SK-N-MC (cell line): Measurements from ENCODE around the gene METTL21A.

Source experiments
- DNase-seq: peaks from one replicate; pipeline ENCODE4 v3.0.0-alpha.2; 2011; ENCODE audit warnings: low read depth, low spot score
- H3K27ac ChIP-seq: fragments of 200-600 bp; sonication (generic); 2 replicates; pipeline ENCODE4 v1.5.1; 2016; ENCODE audit warnings: mixed run types
- H3K36me3 ChIP-seq: fragments of 200-600 bp; sonication (generic); 2 replicates; pipeline ENCODE4 v1.6.1; 2017; ENCODE audit warnings: antibody characterized with exemption, low read length, mixed read lengths; ENCODE audit not compliant: insufficient read depth
- H3K4me3 ChIP-seq: fragments of 200-600 bp; sonication (generic); 2 replicates; pipeline ENCODE4 v1.5.1; 2016
- H3K9ac ChIP-seq: fragments of 200-600 bp; sonication (generic); 2 replicates; pipeline ENCODE4 v1.8.0; 2017; ENCODE audit warnings: mixed run types, mixed read lengths; ENCODE audit not compliant: insufficient read length
- H3K9me3 ChIP-seq: fragments of 200-600 bp; sonication (generic); 2 replicates; pipeline ENCODE4 v1.6.1; 2017; ENCODE audit warnings: low read depth, mild to moderate bottlenecking, antibody characterized with exemption, low read length, moderate library complexity, mixed read lengths
- EZH2 ChIP-seq: fragments of 200-600 bp; sonication (generic); IDR thresholded peaks from one replicate; pipeline ENCODE4 v1.6.1; 2017; ENCODE audit warnings: antibody characterized with exemption
- FOXP2 ChIP-seq: optimal IDR thresholded peaks from 2 replicates; pipeline ENCODE3; 2011; ENCODE audit warnings: mild to moderate bottlenecking, moderate library complexity; ENCODE audit not compliant: insufficient read depth; ENCODE audit errors: extremely low read length, control extremely low read depth
- POLR2AphosphoS5 ChIP-seq: IDR thresholded peaks from 2 replicates; pipeline ENCODE4 v1.6.1; 2012; ENCODE audit warnings: mild to moderate bottlenecking, low read depth, low read length, borderline replicate concordance

The METTL21A gene

DNA sequence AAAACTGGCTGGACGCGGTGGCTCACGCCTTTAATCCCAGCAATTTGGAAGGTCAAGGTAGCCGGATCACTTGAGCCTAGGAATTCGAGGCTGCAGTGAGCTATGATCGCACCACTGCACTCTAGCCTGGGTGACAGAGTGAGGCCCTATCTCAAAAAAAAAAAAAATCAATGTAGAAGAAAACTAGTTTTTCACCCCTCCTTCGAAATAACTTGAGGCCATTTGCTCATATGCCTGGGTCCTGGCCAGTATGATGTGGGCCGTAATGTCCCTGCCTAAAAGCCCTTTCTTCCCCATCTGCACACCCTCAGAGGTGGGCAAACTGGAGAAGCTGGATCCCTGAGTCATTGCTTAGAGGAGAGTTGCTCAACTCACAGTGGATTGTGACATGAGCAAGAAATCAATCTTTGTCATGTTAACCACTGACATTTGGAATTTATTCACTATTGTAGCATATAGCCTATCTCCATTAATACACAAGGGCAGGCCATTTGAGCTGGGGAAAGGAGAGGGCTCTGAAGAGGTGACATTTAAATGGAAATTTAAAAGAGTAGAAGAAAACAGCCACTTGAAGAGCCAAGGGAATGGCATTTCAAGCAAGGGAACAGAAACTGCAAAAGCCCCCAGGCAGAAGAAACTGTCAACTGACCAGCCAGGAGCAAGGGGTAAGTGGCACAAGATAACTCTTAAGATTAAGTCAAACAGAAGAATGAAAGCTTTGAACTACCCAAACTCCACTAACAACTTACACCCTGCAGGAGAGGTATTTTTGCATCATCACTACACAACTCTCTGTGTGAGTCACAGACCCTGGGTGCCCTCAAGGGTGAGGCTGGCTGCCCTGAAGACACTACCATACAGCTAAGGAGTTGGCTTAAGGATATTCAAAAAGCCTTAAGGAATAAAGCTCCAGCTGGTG is 7.6 kb upstream of the METTL21A start:
- H3K9me3 ChIP-seq = no peaks in the 10 kb centered on the region
- H3K9ac ChIP-seq = no peak overlapping the region
- no peak overlapping the region for H3K4me3 ChIP-seq
- H3K27ac ChIP-seq = no peak overlapping the region
- no peak for DNase-seq
- H3K36me3 ChIP-seq = no peaks in the 10 kb centered on the region
- no peak for TF ChIP-seq EZH2
- TF ChIP-seq POLR2AphosphoS5 = no peak
- no peak for TF ChIP-seq FOXP2

DNA sequence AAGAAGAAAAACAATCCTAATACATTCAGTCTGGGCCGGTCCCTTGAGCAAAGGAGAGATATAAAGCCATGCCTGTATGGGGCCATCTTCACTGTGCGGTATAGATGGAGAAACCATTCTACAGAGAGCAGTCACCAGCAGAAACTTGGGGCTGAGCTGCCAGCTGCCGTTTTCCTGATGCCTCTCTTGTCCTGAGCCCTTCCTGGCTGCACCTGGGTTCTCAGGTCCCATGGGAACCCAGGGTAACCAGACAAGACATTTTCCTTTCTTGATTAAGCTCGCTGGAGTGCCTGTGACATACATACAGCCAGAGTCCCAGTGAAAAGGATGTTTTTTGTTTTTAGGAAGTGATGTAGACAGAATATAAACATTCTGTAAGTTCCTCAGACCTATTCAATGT is 5.3 kb upstream of the METTL21A start:
- Histone ChIP-seq H3K4me3 (no peak overlapping the region), H3K36me3 (no peaks in the 10 kb centered on the region), H3K9ac (no peak overlapping the region), H3K27ac (no peak overlapping the region), H3K9me3 (no peaks in the 10 kb centered on the region)
- no peak for DNase-seq
- no peak for TF ChIP-seq EZH2
- TF ChIP-seq FOXP2 = no peak
- TF ChIP-seq POLR2AphosphoS5 = no peak

DNA sequence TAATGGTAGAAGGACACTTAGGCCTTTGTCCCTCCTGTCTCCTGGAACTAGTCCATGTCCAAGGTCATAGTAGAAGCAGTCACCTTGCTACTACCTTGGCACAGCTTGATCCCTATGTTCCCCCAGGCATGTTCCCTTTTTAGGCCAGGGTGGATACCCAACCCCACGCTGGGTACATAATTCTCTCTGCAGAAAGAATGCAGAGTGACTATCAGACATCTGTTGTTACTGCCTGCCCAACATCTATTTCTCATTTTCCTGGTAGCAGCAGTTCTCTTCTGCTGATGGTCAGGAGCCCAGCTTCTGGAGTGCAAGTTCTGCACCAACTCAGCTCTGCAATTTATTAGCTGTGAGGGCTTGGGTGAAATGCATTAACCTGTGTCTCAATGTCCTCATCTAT is 4.4 kb upstream of the METTL21A start:
- TF ChIP-seq EZH2 (no peak), FOXP2 (no peak), POLR2AphosphoS5 (no peak)
- Histone ChIP-seq H3K36me3 (no peaks in the 10 kb centered on the region), H3K9ac (no peak overlapping the region), H3K4me3 (no peak overlapping the region), H3K27ac (no peak overlapping the region), H3K9me3 (no peaks in the 10 kb centered on the region)
- no peak for DNase-seq

DNA sequence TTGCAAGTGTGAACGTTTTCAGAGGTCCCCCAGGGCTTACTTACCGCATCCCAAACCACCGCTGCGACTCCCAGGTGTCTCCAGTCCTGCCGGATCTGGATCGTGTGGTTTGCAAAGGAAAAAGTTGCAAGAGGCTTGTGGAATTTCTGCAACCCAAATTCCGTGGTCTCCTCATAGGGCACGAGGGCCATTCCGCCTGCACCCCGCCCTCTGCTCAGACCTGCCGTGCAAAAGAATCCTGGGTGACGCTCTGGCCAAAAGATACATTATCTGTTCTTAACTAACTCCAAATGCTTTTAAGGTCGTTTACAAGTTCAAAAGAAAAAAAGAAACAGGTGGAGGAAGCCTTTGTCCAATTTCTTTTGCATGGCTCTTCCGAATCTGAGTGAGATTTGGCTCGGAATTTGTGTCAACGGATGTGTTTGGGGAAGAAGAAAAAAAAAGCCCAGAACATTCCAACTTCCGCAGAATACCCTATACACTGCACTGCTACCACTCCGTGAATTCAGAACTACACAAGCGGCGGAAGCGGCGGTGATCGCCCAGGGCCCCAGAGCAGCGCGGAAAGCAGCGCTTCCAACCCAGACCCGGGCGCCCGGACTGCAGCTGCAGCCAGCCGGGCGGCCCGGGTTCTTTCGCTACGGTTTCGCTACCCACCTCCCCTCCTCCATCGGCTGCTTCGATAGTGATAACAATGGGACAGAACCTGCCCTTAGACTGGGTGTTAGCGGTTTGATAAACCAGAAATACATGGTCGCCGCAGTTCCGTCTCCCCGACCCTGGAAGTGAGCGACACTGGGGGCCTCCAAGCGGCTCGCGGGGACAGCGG is 795 bp downstream of the METTL21A start:
- no peak for DNase-seq
- no peak for TF ChIP-seq FOXP2
- no peak for TF ChIP-seq EZH2
- peak; percentile 49 for TF ChIP-seq POLR2AphosphoS5
- Histone ChIP-seq H3K9ac (peak overlapping the region; percentile 90), H3K9me3 (no peaks in the 10 kb centered on the region), H3K27ac (peak overlapping the region; percentile 69), H3K4me3 (peak overlapping the region; percentile 97), H3K36me3 (peaks cover 34% of the 10 kb centered on the region)

DNA sequence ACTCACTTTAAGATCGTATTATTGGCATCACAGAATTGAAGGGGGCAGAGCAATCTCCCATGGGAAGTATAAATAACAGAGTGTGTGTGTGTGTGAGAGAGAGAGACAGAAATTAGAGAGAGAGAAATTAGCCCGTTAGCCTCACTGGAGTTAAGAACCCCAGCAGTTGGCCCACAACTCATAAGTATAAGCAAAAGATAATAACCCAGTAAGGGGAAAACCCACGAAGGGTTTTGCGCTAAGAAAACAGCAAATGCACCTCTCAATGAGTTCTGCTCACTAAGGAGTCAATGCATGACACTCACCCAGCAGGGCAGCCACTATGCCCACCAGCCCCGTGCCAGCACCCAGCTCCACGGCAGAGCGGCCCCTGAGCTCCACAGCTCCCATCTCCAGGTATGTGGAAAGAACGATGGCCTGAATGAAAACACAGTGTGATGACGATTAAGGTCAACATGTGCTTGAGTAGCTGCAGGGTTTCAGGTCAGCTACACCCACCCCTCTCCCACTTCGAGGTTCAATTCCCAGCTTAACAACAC is 3.6 kb downstream of the METTL21A start:
- no peak for TF ChIP-seq FOXP2
- TF ChIP-seq POLR2AphosphoS5 = no peak
- TF ChIP-seq EZH2 = no peak
- no peaks in the 10 kb centered on the region for H3K9me3 ChIP-seq
- 0 out of 2 replicates have a peak overlapping the region, but pooled peaks have one; percentile 32 for H3K27ac ChIP-seq
- no peak for DNase-seq
- no peak overlapping the region for H3K4me3 ChIP-seq
- H3K36me3 ChIP-seq = peaks cover 55% of the 10 kb centered on the region
- H3K9ac ChIP-seq = no peak overlapping the region

DNA sequence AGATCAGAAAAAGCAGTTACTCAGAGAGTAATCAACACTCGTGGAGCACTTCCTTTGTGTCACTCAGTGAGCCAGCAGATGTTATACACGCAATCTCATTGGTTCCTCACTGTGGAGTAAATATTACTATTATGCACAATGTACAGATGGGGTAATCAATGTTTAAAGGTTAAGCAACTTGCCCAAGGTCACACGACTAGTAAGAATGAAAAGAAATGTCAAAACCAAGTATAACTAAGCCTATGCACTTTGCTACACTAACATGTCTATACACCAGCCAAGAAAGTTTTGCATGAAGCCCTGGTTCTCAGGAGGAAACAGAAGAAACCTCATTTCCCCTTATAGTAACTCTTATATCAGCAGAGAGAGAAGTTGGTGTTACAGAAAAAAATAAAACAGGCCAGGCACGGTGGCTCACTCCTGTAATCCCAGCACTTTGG is 5.4 kb downstream of the METTL21A start:
- H3K9ac ChIP-seq = no peak overlapping the region

DNA sequence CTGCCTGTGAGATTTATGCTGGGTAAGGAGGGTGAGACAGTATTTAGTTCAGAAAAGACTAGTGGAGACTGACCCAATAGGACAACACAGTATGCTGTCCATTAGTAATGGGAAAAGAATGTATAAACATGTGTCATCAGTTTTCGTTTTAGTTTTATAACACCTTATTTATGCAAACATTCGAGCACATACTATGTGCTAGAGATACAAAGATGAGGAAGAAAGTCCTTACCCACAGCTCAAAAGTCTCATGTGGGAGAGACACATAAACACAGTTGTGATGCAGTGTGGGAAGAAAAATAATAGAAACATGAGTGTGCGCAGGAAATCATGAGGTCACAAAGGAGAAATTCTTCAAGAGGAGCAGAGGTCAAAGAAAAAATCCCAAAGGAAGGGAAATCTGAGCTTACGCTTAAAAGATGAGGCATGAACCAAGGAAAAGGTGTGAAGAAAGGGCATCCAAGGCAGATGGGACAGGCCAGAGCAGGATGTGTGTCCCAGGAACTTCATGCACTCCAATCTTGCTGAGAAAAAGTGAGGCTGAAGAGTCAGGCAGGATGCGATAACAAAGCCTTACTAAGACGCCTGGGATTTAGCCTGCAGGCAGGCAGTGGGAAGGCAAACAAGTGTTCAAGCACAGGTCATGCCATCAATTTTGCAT is 8.1 kb downstream of the METTL21A start:
- no peaks in the 10 kb centered on the region for H3K9me3 ChIP-seq
- no peak overlapping the region for H3K4me3 ChIP-seq
- H3K9ac ChIP-seq = no peak overlapping the region
- peaks cover 66% of the 10 kb centered on the region for H3K36me3 ChIP-seq
- DNase-seq = no peak
- no peak for TF ChIP-seq POLR2AphosphoS5
- no peak for TF ChIP-seq FOXP2
- TF ChIP-seq EZH2 = no peak
- no peak overlapping the region for H3K27ac ChIP-seq

More for the DNA sequence above, 5.4 kb downstream of the METTL21A start:
- Histone ChIP-seq H3K9me3 (no peaks in the 10 kb centered on the region), H3K4me3 (no peak overlapping the region), H3K36me3 (peaks cover 66% of the 10 kb centered on the region), H3K27ac (no peak overlapping the region)
- DNase-seq = no peak
- no peak for TF ChIP-seq EZH2
- no peak for TF ChIP-seq POLR2AphosphoS5
- TF ChIP-seq FOXP2 = no peak

DNA sequence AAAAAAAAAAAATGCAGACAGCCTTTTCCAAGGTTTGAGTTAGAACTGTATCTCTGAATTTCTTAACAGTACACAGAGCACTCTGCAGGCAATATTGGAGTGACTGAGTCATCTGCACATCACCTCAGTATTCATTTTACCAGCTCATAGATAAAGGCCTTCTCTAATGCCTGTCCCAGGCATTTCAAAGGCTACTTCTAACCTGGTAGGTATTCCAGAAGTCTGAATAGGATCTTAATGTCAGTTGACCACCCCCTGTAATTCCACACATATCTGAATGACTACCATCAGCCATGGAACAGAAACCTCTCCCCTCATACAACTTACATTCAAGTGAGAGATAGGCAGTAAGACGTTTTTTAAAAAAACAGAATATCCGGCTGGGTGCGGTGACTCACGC is 9.0 kb downstream of the METTL21A start:
- Histone ChIP-seq H3K9ac (no peak overlapping the region), H3K4me3 (no peak overlapping the region), H3K36me3 (peaks cover 59% of the 10 kb centered on the region), H3K9me3 (no peaks in the 10 kb centered on the region), H3K27ac (no peak overlapping the region)
- DNase-seq = no peak
- TF ChIP-seq FOXP2 = no peak
- TF ChIP-seq POLR2AphosphoS5 = no peak
- no peak for TF ChIP-seq EZH2

DNA sequence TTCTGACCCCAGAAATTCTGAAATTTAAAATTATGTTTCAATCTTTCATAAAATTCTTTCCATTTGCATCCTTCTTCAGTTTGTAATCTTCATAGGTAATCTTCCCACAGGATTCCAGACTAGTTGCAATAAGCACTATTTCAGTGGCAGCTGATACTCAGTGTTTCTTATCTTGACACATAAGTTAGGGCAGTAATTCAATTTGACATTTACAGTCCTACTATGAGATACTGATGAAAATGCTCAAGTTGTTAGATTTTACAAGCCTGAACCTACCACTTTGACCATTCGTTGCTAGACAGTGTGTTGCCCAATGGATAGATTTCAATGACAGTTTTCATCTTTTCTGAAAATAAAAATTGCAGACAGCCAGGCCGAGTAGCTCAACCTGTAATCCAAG is 10.4 kb downstream of the METTL21A start:
- TF ChIP-seq FOXP2 = no peak
- no peak for TF ChIP-seq EZH2
- TF ChIP-seq POLR2AphosphoS5 = no peak
- no peak for DNase-seq
- Histone ChIP-seq H3K9ac (no peak overlapping the region), H3K9me3 (no peaks in the 10 kb centered on the region), H3K27ac (no peak overlapping the region), H3K36me3 (peaks cover 49% of the 10 kb centered on the region), H3K4me3 (no peak overlapping the region)
